DOHH2 (cell line): ENCODE measurements around the gene SRSF2.
"Not testable (repeated sequence)": the region's sequence is repeated elsewhere in the genome, so short reads cannot be mapped to it uniquely, and the experiment has no call there.

Experiments used
- H3F3A ChIP-seq: fragments of 200-600 bp; sonication (generic), shearing (Covaris generic); 2 replicates; pipeline ENCODE4 v1.6.0; 2016; ENCODE audit warnings: antibody characterized with exemption, mild to moderate bottlenecking; ENCODE audit not compliant: control insufficient read depth, insufficient read depth
- H3K27ac ChIP-seq: fragments of 200-600 bp; sonication (generic); 2 replicates; pipeline ENCODE4 v1.5.1; 2014; ENCODE audit warnings: low read depth, mild to moderate bottlenecking, low read length, moderate library complexity
- H3K27me3 ChIP-seq: fragments of 200-600 bp; sonication (generic); 2 replicates; pipeline ENCODE4 v1.6.1; 2014; ENCODE audit warnings: mild to moderate bottlenecking, low read length, mixed read lengths; ENCODE audit not compliant: control insufficient read depth
- H3K36me3 ChIP-seq: fragments of 200-600 bp; sonication (generic); 2 replicates; pipeline ENCODE4 v1.6.1; 2014; ENCODE audit warnings: mild to moderate bottlenecking, low read length, moderate library complexity, mixed read lengths; ENCODE audit not compliant: control insufficient read depth
- H3K4me1 ChIP-seq: fragments of 200-600 bp; sonication (generic); 2 replicates; pipeline ENCODE4 v1.6.1; 2014; ENCODE audit warnings: mild to moderate bottlenecking, low read length, mixed read lengths; ENCODE audit not compliant: control insufficient read depth
- H3K4me2 ChIP-seq: fragments of 200-600 bp; sonication (generic); 2 replicates; pipeline ENCODE4 v1.6.0; 2014; ENCODE audit warnings: mild to moderate bottlenecking, low read length, moderate library complexity
- H3K4me3 ChIP-seq: fragments of 200-600 bp; sonication (generic); 2 replicates; pipeline ENCODE4 v1.5.1; 2014; ENCODE audit warnings: mild to moderate bottlenecking, low read length, mixed read lengths
- H3K79me2 ChIP-seq: fragments of 200-600 bp; sonication (generic); 2 replicates; pipeline ENCODE4 v1.6.1; 2014; ENCODE audit warnings: mild to moderate bottlenecking, low read length, mixed read lengths; ENCODE audit not compliant: control insufficient read depth
- H3K9me2 ChIP-seq: fragments of 200-600 bp; sonication (generic); replicated peaks from 2 replicates; pipeline ENCODE4 v1.6.1; 2014; ENCODE audit warnings: mild to moderate bottlenecking, low read length, mixed read lengths; ENCODE audit not compliant: control insufficient read depth
- H3K9me3 ChIP-seq: fragments of 200-600 bp; sonication (generic); 2 replicates; pipeline ENCODE4 v1.6.1; 2014; ENCODE audit warnings: antibody characterized with exemption, low read length, mixed read lengths; ENCODE audit not compliant: control insufficient read depth, insufficient read depth
- H4K20me1 ChIP-seq: fragments of 200-600 bp; sonication (generic); 2 replicates; pipeline ENCODE4 v1.6.0; 2014; ENCODE audit warnings: low read depth, mild to moderate bottlenecking, antibody characterized with exemption, low read length, moderate library complexity; ENCODE audit not compliant: control insufficient read depth, insufficient read depth
- CTCF ChIP-seq: fragments of 200-600 bp; sonication (generic); IDR thresholded peaks from one replicate; pipeline ENCODE4 v1.5.1; 2014; ENCODE audit warnings: antibody characterized with exemption, mild to moderate bottlenecking, low read depth, low read length; ENCODE audit not compliant: poor library complexity, severe bottlenecking
- EZH2phosphoT487 ChIP-seq: fragments of 200-600 bp; sonication (generic); IDR thresholded peaks from 2 replicates; pipeline ENCODE4 v1.6.1; 2017; ENCODE audit warnings: borderline replicate concordance, mild to moderate bottlenecking, antibody characterized with exemption, low read length, moderate library complexity, mixed read lengths

SRSF2 gene

DNA sequence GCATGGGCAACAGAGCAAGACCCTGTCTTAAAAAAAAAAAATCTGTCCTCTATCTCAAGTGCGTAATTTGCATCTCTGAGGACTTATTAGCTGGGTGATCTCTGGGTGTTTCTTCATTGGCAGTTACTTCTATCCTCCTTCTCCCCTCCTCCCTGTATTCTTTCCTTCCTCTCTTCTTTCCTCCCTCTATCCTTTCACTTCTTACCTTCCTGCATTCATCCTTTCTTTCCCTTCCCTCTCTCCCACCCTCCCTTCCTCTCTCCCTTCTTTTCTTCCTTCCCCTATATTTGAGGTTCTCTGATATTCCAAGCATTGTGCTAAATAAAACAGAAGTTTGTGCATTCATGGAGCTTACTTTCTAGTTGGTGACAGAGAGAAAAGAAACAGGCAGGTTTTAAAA is 11.5 kb upstream of the SRSF2 start:
- H3K36me3 ChIP-seq, result peaks cover 24% of the 10 kb centered on the region
- H4K20me1 ChIP-seq, result no peaks in the 10 kb centered on the region
- H3K9me3 ChIP-seq, result no peaks in the 10 kb centered on the region
- no peaks in the 10 kb centered on the region for H3K27me3 ChIP-seq
- H3F3A ChIP-seq, result no peaks in the 10 kb centered on the region
- no peak overlapping the region for H3K4me2 ChIP-seq
- H3K27ac ChIP-seq, result no peak overlapping the region
- no peaks in the 10 kb centered on the region for H3K79me2 ChIP-seq
- TF ChIP-seq CTCF (no peak), EZH2phosphoT487 (no peak)
- H3K4me1 ChIP-seq, result peaks cover 6% of the 10 kb centered on the region
- no peaks in the 10 kb centered on the region for H3K9me2 ChIP-seq
- no peak overlapping the region for H3K4me3 ChIP-seq

GRCh38 chr17:76747716-76748363 is 10.7 kb upstream of the SRSF2 start:
- H3F3A ChIP-seq, result no peaks in the 10 kb centered on the region
- no peaks in the 10 kb centered on the region for H3K27me3 ChIP-seq
- H4K20me1 ChIP-seq, result no peaks in the 10 kb centered on the region
- peaks cover 26% of the 10 kb centered on the region for H3K36me3 ChIP-seq
- no peak overlapping the region for H3K27ac ChIP-seq
- H3K79me2 ChIP-seq, result no peaks in the 10 kb centered on the region
- no peak overlapping the region for H3K4me3 ChIP-seq
- no peaks in the 10 kb centered on the region for H3K9me2 ChIP-seq
- no peak overlapping the region for H3K4me2 ChIP-seq
- TF ChIP-seq EZH2phosphoT487, result no peak
- TF ChIP-seq CTCF, result no peak
- H3K9me3 ChIP-seq, result no peaks in the 10 kb centered on the region
- H3K4me1 ChIP-seq, result peaks cover 6% of the 10 kb centered on the region

DNA sequence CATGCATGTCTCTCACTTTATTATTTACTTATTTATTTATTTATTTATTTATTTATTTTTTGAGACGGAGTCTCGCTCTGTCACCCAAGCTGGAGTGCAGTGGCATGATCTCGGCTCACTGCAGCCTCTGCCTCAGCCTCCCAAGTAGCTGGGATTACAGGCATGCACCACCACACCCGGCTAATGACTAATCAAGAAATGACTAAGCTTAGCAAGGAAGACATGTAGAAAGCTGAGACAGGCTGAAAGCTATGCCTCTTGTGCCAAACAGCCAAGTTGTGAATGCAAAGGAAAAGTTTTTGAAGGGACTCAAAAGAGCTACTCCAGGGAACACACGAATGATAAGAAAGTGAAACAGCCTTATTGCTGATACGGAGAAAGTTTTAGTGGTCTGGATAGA is 8.7 kb upstream of the SRSF2 start:
- H3K9me3 ChIP-seq, H3K9me2 ChIP-seq, H3K4me1 ChIP-seq, H3K79me2 ChIP-seq, H3K4me2 ChIP-seq, H3K4me3 ChIP-seq, H3F3A ChIP-seq, H4K20me1 ChIP-seq, H3K27me3 ChIP-seq, H3K27ac ChIP-seq: not testable (repeated sequence)
- H3K36me3 ChIP-seq, result peaks cover 42% of the 10 kb centered on the region

DNA sequence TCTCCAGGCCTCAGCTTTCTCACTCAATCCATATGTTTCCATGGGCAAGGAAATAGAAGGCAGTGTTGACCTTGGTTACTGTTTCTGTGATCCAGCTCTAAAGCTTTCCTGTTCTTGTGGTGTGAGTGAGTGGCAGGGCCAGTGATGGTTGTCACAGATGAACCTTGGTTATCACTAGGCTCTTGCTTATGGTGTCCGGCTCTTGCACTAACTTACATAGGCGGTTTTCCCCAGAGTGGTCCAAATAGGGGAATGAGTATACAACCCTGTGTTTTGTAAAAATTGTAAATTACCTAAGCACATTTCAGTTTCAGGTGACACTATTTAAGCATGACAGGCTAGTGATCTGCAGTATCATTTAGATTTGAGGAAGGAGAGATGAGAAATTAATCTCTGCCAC is 7.6 kb upstream of the SRSF2 start:
- Histone ChIP-seq H3K9me2 (no peaks in the 10 kb centered on the region), H3F3A (no peaks in the 10 kb centered on the region), H3K4me3 (no peak overlapping the region), H3K4me2 (no peak overlapping the region), H3K79me2 (no peaks in the 10 kb centered on the region), H3K4me1 (no peaks in the 10 kb centered on the region), H3K27ac (no peak overlapping the region), H3K27me3 (no peaks in the 10 kb centered on the region), H3K36me3 (peaks cover 42% of the 10 kb centered on the region), H4K20me1 (no peaks in the 10 kb centered on the region), H3K9me3 (no peaks in the 10 kb centered on the region)
- TF ChIP-seq CTCF (no peak), EZH2phosphoT487 (no peak)
